B cell (primary cell): Measurements from ENCODE around the gene HOGA1. TPM values are rescaled to one million over a fixed set of nuclear protein-coding genes. Genes with fewer than 3 reads are reported as not detected.

Experiments
- ATAC-seq: fragments of 200-7000 bp; cut with Tn5 transposase; one replicate; pipeline ENCODE4 v1.10.0; 2021; ENCODE audit warnings: low read depth, mild to moderate bottlenecking, moderate number of reproducible peaks, moderate library complexity
- CTCF ChIA-PET: fragments of 350-600 bp; sonication (Branson Sonifier 250); formaldehyde crosslinking; loops from one replicate; lab custom pipeline; 2021; ENCODE audit warnings: antibody characterized with exemption, inconsistent platforms; lab: Charles Lee
- POLR2A ChIA-PET: fragments of 350-600 bp; sonication (Branson Sonifier 250); formaldehyde crosslinking; loops from one replicate; lab custom pipeline; 2021; ENCODE audit warnings: antibody characterized with exemption; lab: Charles Lee
- DNase-seq: peaks from one replicate; pipeline ENCODE4 v3.0.0; 2013
- H2AFZ ChIP-seq: 2 replicates; pipeline ENCODE4 v1.6.1; 2012; ENCODE audit warnings: mild to moderate bottlenecking, low read depth, low read length; ENCODE audit not compliant: insufficient read depth, poor library complexity, severe bottlenecking
- H3K27ac ChIP-seq, 2 donors: 1 replicate in 1 of 2; 2 replicates in 1 of 2; pipeline ENCODE4 v1.5.1; 2012 to 2013; ENCODE audit warnings: low read length in 2 of 2, mild to moderate bottlenecking in 2 of 2, moderate library complexity in 1 of 2
- H3K27me3 ChIP-seq, 4 experiments: fragments of 200-600 bp in 1 of 4; sonication (generic) in 1 of 4; replicated peaks in 1 of 4; 1 replicate in 2 of 4; 2 replicates in 2 of 4; pipeline versions ENCODE4 v1.6.1 to v1.7.0; 2013 to 2016; ENCODE audit warnings: low read length in 3 of 4, mild to moderate bottlenecking in 2 of 4, mixed read lengths in 1 of 4, moderate library complexity in 1 of 4; ENCODE audit not compliant: insufficient read depth in 4 of 4, control insufficient read depth in 3 of 4; ENCODE audit errors: control extremely low read depth in 1 of 4
- H3K36me3 ChIP-seq, 2 experiments: replicated peaks in 1 of 2; 1 replicate in 1 of 2; 2 replicates in 1 of 2; pipeline versions ENCODE4 v1.6.1 to v1.7.1; 2013; ENCODE audit warnings: low read length in 1 of 2; ENCODE audit not compliant: insufficient read depth in 2 of 2, control insufficient read depth in 1 of 2; ENCODE audit errors: control extremely low read depth in 1 of 2, extremely low read depth in 1 of 2
- H3K4me1 ChIP-seq, 2 donors: fragments of 200-600 bp in 1 of 2; sonication (generic) in 1 of 2; 1 replicate in 1 of 2; 2 replicates in 1 of 2; pipeline versions ENCODE4 v1.5.1 to v1.6.1; 2013 to 2017; ENCODE audit warnings: low read length in 2 of 2; ENCODE audit not compliant: control insufficient read depth in 2 of 2, insufficient read depth in 2 of 2
- H3K4me2 ChIP-seq: replicated peaks from 2 replicates; pipeline ENCODE3; 2012; ENCODE audit warnings: mild to moderate bottlenecking, low read depth, low read length; ENCODE audit not compliant: poor library complexity, severe bottlenecking
- H3K4me3 ChIP-seq, 5 experiments: fragments of 200-600 bp in 1 of 5; sonication (generic) in 1 of 5; 1 replicate in 3 of 5; 2 replicates in 2 of 5; pipeline versions ENCODE4 v1.5.1 to v1.7.0; 2011 to 2016; ENCODE audit warnings: low read length in 4 of 5, mild to moderate bottlenecking in 4 of 5, low read depth in 2 of 5, control low read depth in 1 of 5, moderate library complexity in 1 of 5; ENCODE audit not compliant: insufficient read depth in 1 of 5; ENCODE audit errors: control extremely low read depth in 1 of 5, extremely low read depth in 1 of 5
- H3K79me2 ChIP-seq: fragments of 200-600 bp; sonication (generic); one replicate; pipeline ENCODE4 v1.6.0; 2016; ENCODE audit warnings: low read length; ENCODE audit not compliant: control insufficient read depth, insufficient read depth
- H3K9ac ChIP-seq: fragments of 200-600 bp; sonication (generic); 2 replicates; pipeline ENCODE4 v1.6.1; 2017; ENCODE audit warnings: mild to moderate bottlenecking, low read length, moderate library complexity
- H3K9me3 ChIP-seq, 3 donors: one replicate each; pipeline versions ENCODE4 v1.6.1 to v1.7.1; 2013; ENCODE audit warnings: low read length in 2 of 3; ENCODE audit not compliant: control insufficient read depth in 2 of 3, insufficient read depth in 1 of 3; ENCODE audit errors: control extremely low read depth in 1 of 3
- H4K20me1 ChIP-seq: 2 replicates; pipeline ENCODE4 v1.6.0; 2012; ENCODE audit warnings: mild to moderate bottlenecking, low read length; ENCODE audit not compliant: insufficient read depth, control insufficient read depth, poor library complexity, severe bottlenecking
- H3K27ac Mint-ChIP-seq: one replicate; pipeline ENCODE4 v1.8.0; 2021; ENCODE audit warnings: mixed read lengths
- H3K27me3 Mint-ChIP-seq: one replicate; pipeline ENCODE4 v1.8.0; 2021; ENCODE audit warnings: mixed read lengths
- H3K4me1 Mint-ChIP-seq: one replicate; pipeline ENCODE4 v1.8.0; 2021; ENCODE audit warnings: mixed read lengths
- H3K4me3 Mint-ChIP-seq: one replicate; pipeline ENCODE4 v1.8.0; 2021; ENCODE audit warnings: mixed read lengths
- H3K9me3 Mint-ChIP-seq: one replicate; pipeline ENCODE4 v1.8.0; 2022; ENCODE audit warnings: mixed read lengths; ENCODE audit not compliant: insufficient read depth
- EZH2 ChIP-seq: IDR thresholded peaks from 2 replicates; pipeline ENCODE4 v1.6.1; 2012; ENCODE audit warnings: borderline replicate concordance, low read depth, mild to moderate bottlenecking, moderate library complexity, low read length; ENCODE audit not compliant: insufficient read depth, poor library complexity, severe bottlenecking
- WGBS: methylation state at CpG from one replicate; pipeline ENCODE4 v1.1.5; 2013; ENCODE audit warnings: missing lambda C conversion rate; ENCODE audit not compliant: insufficient coverage; 5-methylcytosine and 5-hydroxymethylcytosine counted together
- intact Hi-C: fragments of 100-400 bp; cut with micrococcal nuclease; formaldehyde crosslinking; loops from one replicate; pipeline ENCODE4 v1.10.0; 2022
- polyA plus RNA-seq: library from polyadenylated mRNA; depleted of rRNA; stranded (reverse); fragments of >200 nt; gene quantifications from 2 replicates; pipeline ENCODE4 v1.2.3, GENCODE V29; 2012
- total RNA-seq, 2 donors: library from RNA; stranded (reverse); fragments of 120-200 nt in 1 of 2; gene quantifications; 1 replicate in 1 of 2; 2 replicates in 1 of 2; pipeline versions ENCODE4 v1.2.3 to v1.2.4, GENCODE V29; 2013 to 2022
- TF ChIP-seq, protein P1 (sequence below): fragments of 200-600 bp; IDR thresholded peaks from one replicate; pipeline ENCODE4 v1.8.0; 2022; ENCODE audit warnings: antibody characterized with exemption, mild to moderate bottlenecking

HOGA1 gene
- total and polyA plus RNA-seq, 2 donors (not counting 1 experiment from before 2014, with no cell fraction given), result not detected

DNA sequence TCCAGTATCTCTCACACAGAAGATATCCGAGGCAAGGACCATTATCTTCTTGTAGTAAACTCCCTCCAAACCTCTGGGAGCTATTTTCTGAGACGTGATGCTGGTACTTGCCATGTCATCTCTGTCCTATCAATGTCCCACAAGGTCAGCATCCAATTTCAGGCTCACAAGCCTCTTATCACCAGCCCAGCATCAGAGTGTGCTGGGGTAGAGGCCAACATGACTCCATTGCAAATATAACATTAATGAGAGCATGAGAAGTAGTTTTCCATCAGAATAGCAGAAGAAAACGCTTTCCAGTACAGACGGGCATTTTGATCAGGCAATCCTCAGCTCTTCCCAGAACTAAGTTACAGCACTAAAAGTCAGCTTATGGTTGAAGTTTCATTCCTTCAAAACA is 43.5 kb downstream of the HOGA1 start:
- DNase-seq (no peak), ATAC-seq (no peak)
- Histone ChIP-seq H3K27me3 (peaks cover 0 to 2% (median 0%) of the 10 kb centered on the region in 4 experiments), H3K36me3 (no peaks in the 10 kb centered on the region), H3K4me2 (no peak overlapping the region), H3K9me3 (no peaks in the 10 kb centered on the region), H3K4me3 (no peak overlapping the region), H2AFZ (no peak overlapping the region), H3K27ac (no peak overlapping the region), H3K4me1 (peaks cover 0 to 3% of the 10 kb centered on the region in 2 donors), H3K79me2 (no peaks in the 10 kb centered on the region), H4K20me1 (no peaks in the 10 kb centered on the region), H3K9ac (no peak overlapping the region)
- ChIA-PET CTCF (interaction anchor here (0.9 to 1.8 kb wide), 2 partner anchors 11 to 21 kb away, joined by 5 to 6 read pairs; no protein-coding TSS in a partner anchor), POLR2A (no interaction called here)
- H3K4me1 Mint-ChIP-seq, result peaks cover 1% of the 10 kb centered on the region
- no peak for TF ChIP-seq EZH2
- TF ChIP-seq, protein P1, sequence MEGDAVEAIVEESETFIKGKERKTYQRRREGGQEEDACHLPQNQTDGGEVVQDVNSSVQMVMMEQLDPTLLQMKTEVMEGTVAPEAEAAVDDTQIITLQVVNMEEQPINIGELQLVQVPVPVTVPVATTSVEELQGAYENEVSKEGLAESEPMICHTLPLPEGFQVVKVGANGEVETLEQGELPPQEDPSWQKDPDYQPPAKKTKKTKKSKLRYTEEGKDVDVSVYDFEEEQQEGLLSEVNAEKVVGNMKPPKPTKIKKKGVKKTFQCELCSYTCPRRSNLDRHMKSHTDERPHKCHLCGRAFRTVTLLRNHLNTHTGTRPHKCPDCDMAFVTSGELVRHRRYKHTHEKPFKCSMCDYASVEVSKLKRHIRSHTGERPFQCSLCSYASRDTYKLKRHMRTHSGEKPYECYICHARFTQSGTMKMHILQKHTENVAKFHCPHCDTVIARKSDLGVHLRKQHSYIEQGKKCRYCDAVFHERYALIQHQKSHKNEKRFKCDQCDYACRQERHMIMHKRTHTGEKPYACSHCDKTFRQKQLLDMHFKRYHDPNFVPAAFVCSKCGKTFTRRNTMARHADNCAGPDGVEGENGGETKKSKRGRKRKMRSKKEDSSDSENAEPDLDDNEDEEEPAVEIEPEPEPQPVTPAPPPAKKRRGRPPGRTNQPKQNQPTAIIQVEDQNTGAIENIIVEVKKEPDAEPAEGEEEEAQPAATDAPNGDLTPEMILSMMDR, result no peak
- no peak overlapping the region for H3K27ac Mint-ChIP-seq
- intact Hi-C loops, result no loop called here
- no peaks in the 10 kb centered on the region for H3K27me3 Mint-ChIP-seq
- H3K4me3 Mint-ChIP-seq, result no peak overlapping the region
- H3K9me3 Mint-ChIP-seq, result no peaks in the 10 kb centered on the region
- WGBS, result 89% methylated on average over 2 of the region's 4 CpGs

DNA sequence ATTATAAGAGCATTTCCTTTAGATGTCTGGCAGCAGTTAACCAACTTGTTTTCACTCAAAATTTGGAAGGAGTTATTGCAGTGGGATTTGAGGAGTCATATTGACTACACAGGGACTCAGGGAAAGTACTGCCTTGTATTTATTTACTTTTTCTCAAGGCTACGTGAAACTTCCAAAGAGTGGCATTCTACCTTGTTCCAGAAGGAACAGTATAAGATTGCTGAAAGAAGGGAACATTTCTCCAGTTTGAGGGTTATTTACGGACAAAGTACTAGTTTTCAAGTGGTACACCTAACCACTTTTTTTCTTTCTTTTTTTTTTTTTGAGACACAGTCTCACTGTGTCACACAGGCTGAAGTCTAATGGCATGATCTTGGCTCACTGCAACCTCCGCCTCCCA is 44.0 kb downstream of the HOGA1 start:
- H3K79me2 ChIP-seq, result no peaks in the 10 kb centered on the region
- no peak overlapping the region for H3K4me3 ChIP-seq
- Mint-ChIP-seq H3K27me3 (no peaks in the 10 kb centered on the region), H3K4me1 (peaks cover 6% of the 10 kb centered on the region), H3K27ac (no peak overlapping the region), H3K9me3 (no peaks in the 10 kb centered on the region), H3K4me3 (no peak overlapping the region)
- H3K36me3 ChIP-seq, result no peaks in the 10 kb centered on the region
- no peaks in the 10 kb centered on the region for H4K20me1 ChIP-seq
- no peak overlapping the region for H3K4me2 ChIP-seq
- intact Hi-C loops, result no loop called here
- ATAC-seq, result no peak
- H3K9ac ChIP-seq, result no peak overlapping the region
- peaks cover 0 to 6% (median 0%) of the 10 kb centered on the region in 4 experiments for H3K27me3 ChIP-seq
- DNase-seq, result no peak
- CTCF ChIA-PET, result interaction anchor here (0.9 kb wide), 1 partner anchor 21 kb away, joined by 5 read pairs; no protein-coding TSS in a partner anchor
- H3K9me3 ChIP-seq, result no peaks in the 10 kb centered on the region
- POLR2A ChIA-PET, result no interaction called here
- no peak for TF ChIP-seq EZH2
- TF ChIP-seq, protein P1, result no peak
- 100% methylated on average over 1 of the region's 3 CpGs for WGBS
- H3K4me1 ChIP-seq, result peaks cover 0 to 6% of the 10 kb centered on the region in 2 donors
- H3K27ac ChIP-seq, result no peak overlapping the region
- H2AFZ ChIP-seq, result no peak overlapping the region
